ENCODE data around the gene PRR36. TPM values are rescaled to one million over a fixed set of nuclear protein-coding genes. Genes with fewer than 3 reads are reported as not detected.

PRR36 gene
- total RNA-seq, 2 donors from 2014 or later: 0.22 to 0.37 TPM

DNA sequence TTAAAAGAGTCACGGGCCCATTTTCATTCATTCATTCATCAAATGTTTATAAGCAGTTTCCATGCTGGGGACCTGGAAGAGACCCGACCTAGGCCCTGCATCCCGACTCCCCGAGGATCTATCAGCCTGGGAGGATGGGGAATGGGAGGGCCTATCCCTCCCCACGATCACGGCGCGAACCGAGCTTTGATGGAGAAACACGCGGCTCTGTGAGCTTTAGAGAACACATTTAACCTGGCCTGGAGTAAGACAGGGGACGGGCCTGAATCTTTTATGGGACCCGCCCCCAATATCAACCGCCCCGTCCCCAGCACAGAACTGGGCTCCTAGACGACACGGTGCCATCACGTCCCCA is 45.0 kb downstream of the PRR36 start:
- Histone ChIP-seq H3K9ac (ENCODE audit: low read depth in 2 of 2, low read length in 2 of 2) (no peak overlapping the region), H3K4me1 (no peaks in the 10 kb centered on the region), H3K27ac (no peak overlapping the region), H3K9me3 (no peaks in the 10 kb centered on the region), H3K27me3 (no peaks in the 10 kb centered on the region), H3K4me3 (peak overlapping the region; percentile 22), H3K36me3 (no peaks in the 10 kb centered on the region)
- intact Hi-C loops (cut with DNase I): no loop called here
- DNase-seq: no peak
- TF ChIP-seq, protein P1, sequence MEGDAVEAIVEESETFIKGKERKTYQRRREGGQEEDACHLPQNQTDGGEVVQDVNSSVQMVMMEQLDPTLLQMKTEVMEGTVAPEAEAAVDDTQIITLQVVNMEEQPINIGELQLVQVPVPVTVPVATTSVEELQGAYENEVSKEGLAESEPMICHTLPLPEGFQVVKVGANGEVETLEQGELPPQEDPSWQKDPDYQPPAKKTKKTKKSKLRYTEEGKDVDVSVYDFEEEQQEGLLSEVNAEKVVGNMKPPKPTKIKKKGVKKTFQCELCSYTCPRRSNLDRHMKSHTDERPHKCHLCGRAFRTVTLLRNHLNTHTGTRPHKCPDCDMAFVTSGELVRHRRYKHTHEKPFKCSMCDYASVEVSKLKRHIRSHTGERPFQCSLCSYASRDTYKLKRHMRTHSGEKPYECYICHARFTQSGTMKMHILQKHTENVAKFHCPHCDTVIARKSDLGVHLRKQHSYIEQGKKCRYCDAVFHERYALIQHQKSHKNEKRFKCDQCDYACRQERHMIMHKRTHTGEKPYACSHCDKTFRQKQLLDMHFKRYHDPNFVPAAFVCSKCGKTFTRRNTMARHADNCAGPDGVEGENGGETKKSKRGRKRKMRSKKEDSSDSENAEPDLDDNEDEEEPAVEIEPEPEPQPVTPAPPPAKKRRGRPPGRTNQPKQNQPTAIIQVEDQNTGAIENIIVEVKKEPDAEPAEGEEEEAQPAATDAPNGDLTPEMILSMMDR (IDR thresholded peaks at IDR 0.05): no peak

DNA sequence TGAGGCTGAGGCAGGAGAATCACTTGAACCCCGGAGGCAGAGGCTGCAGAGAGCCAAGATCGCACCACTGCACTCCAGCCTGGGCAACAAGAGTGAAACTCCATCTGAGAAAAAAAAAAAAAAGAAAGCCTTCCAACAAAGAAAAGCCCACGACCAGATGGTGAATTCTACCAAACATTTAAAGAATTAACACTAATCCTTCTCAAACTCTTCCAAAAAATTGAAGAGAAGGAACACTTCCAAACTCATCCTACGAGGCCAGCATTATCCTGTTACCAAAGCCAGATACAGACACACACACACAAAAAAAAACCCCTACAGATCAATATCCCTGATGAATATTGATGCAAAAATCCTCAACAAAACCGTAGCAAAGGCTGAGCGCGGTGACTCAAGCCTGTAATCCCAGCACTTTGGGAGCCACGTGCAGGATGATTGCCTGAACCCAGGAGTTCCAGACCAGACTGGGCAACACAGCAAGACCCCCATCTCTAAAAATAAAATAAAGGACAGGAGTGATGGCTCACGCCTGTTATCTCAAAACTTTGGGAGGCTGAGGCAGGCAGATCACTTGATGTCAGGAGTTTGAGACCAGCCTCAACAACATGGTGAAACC is 50.4 kb downstream of the PRR36 start:
- TF ChIP-seq, protein P1 (IDR thresholded peaks at IDR 0.05): no peak
- Histone ChIP-seq H3K27me3 (no peaks in the 10 kb centered on the region), H3K9ac (ENCODE audit: low read depth in 2 of 2, low read length in 2 of 2) (no peak overlapping the region), H3K4me1 (no peaks in the 10 kb centered on the region), H3K9me3 (no peaks in the 10 kb centered on the region), H3K36me3 (no peaks in the 10 kb centered on the region), H3K27ac (no peak overlapping the region), H3K4me3 (no peak overlapping the region)
- intact Hi-C loops (cut with DNase I): no loop called here
- no peak for DNase-seq

DNA sequence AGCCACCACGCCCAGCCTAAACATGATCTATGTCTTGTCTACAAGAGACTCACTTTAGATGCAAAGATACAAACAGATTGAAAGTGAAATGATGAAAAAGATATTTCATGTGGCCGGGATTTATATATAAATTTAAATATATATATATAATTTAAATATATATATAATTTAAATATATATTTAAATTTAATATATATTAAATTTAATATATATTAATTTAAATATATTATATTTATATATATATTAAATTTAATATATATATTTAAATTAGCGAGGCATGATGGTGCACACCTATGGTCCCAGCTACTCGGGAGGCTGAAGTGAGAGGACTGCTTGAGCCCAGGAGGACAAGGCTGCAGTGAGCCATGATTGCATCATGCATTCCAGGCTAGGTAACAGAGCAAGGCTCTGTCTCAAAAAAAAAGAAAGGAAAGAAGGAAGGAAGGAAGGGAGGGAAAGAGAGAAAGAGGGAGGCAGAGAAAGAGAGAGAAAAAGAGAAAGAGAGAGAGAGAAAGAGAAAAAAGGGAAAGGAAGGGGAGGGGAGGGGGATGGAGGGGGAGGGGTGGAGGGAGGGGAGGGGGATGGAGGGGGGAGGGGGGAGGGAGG is 51.2 kb downstream of the PRR36 start:
- Histone ChIP-seq H3K9me3 (no peaks in the 10 kb centered on the region), H3K4me3 (no peak overlapping the region), H3K9ac (ENCODE audit: low read depth in 2 of 2, low read length in 2 of 2) (no peak overlapping the region), H3K27ac (no peak overlapping the region), H3K27me3 (no peaks in the 10 kb centered on the region), H3K36me3 (no peaks in the 10 kb centered on the region), H3K4me1 (no peaks in the 10 kb centered on the region)
- DNase-seq: no peak
- intact Hi-C loops (cut with DNase I): no loop called here
- TF ChIP-seq, protein P1 (IDR thresholded peaks at IDR 0.05): no peak

DNA sequence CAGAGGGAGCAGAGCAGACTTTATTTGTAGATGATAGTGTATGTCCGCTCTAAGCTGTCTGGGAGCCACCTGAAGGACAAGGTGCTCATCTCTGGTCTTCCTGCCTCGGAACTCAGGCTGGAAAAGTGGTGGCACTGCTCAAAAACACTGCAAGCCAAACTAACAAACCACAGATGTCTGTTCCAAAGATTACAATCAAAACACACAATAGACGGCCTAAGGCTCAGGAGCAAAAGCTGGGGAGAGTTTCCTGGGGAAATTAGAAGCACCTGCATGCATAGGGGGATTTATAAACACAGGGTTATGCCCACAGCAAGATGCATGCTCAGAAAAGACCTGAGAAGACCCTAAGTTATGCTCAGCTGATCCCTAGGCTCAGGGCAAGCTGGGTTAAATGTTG is 53.6 kb downstream of the PRR36 start:
- H3K9me3 ChIP-seq: no peaks in the 10 kb centered on the region
- H3K9ac ChIP-seq (ENCODE audit: low read depth in 2 of 2, low read length in 2 of 2): no peak overlapping the region
- intact Hi-C loops (cut with DNase I): no loop called here
- no peak overlapping the region for H3K27ac ChIP-seq
- H3K4me1 ChIP-seq: no peaks in the 10 kb centered on the region
- H3K27me3 ChIP-seq: no peaks in the 10 kb centered on the region
- TF ChIP-seq, protein P1 (IDR thresholded peaks at IDR 0.05): no peak
- DNase-seq: no peak
- H3K36me3 ChIP-seq: no peaks in the 10 kb centered on the region
- no peak overlapping the region for H3K4me3 ChIP-seq

DNA sequence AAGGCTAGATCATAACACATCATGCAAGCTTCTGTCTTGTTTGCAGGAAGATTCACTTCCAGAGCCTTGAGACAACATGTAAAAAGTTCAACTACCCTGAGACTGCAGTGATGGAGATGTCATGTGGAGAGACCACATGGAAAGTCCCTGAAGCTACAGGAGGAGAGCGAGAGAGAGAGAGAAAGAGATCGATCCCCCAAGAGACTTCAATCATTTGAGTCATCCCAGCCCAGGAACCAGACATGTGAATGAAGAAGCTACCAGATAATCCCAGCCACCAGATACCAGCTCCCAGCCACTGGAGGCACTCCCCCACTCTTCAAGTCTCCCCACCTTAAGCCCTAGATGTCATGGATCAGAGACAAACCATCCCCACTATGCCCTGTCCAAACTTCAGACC is 54.9 kb downstream of the PRR36 start:
- Histone ChIP-seq H3K27me3 (no peaks in the 10 kb centered on the region), H3K9me3 (no peaks in the 10 kb centered on the region), H3K9ac (ENCODE audit: low read depth in 2 of 2, low read length in 2 of 2) (no peak overlapping the region), H3K27ac (no peak overlapping the region), H3K4me3 (no peak overlapping the region), H3K4me1 (no peaks in the 10 kb centered on the region), H3K36me3 (no peaks in the 10 kb centered on the region)
- intact Hi-C loops (cut with DNase I): no loop called here
- TF ChIP-seq, protein P1 (IDR thresholded peaks at IDR 0.05): no peak
- DNase-seq: no peak

Data from colonic mucosa (tissue), 4 donors.